ENCODE measurements around the gene SATL1.
"Not testable (repeated sequence)": the region's sequence is repeated elsewhere in the genome, so short reads cannot be mapped to it uniquely, and the experiment has no call there.

The SATL1 gene

GRCh38 chrX:85089321-85089840, 154.2 kb downstream of the SATL1 start:
- Histone ChIP-seq H3K9me2 (ENCODE audit: low read depth, low read length) (no peaks in the 10 kb centered on the region), H2AFZ (ENCODE audit: low read length) (no peak overlapping the region), H3K4me1 (ENCODE audit: insufficient read depth, low read length, severe bottlenecking) (no peaks in the 10 kb centered on the region), H3F3A (ENCODE audit: insufficient read depth, low read length) (no peaks in the 10 kb centered on the region), H4K20me1 (ENCODE audit: insufficient read depth, low read length) (no peaks in the 10 kb centered on the region), H3K27me3 (ENCODE audit: insufficient read depth, low read length) (no peaks in the 10 kb centered on the region), H3K9me3 (ENCODE audit: low read length) (no peaks in the 10 kb centered on the region), H3K27ac (ENCODE audit: low read depth, low read length, poor library complexity, severe bottlenecking) (no peak overlapping the region), H3K36me3 (ENCODE audit: insufficient read depth, low read length) (no peaks in the 10 kb centered on the region), H3K79me2 (ENCODE audit: insufficient read depth, low read length) (no peaks in the 10 kb centered on the region), H3K9ac (ENCODE audit: low read length) (no peak overlapping the region), H3K4me2 (ENCODE audit: low read length) (no peak overlapping the region), H3K4me3 (ENCODE audit: low read depth, low read length, poor library complexity, severe bottlenecking) (no peak overlapping the region)
- no peak for TF ChIP-seq CTCF (IDR thresholded peaks at IDR 0.05; ENCODE audit: low read length)
- no peak for TF ChIP-seq EZH2 (IDR thresholded peaks at IDR 0.05; ENCODE audit: borderline replicate concordance, low read length)

GRCh38 chrX:85084770-85085393, 158.7 kb downstream of the SATL1 start:
- H2AFZ ChIP-seq (ENCODE audit: low read length), result no peak overlapping the region
- H3K4me2 ChIP-seq (ENCODE audit: low read length), result no peak overlapping the region
- no peak overlapping the region for H3K9ac ChIP-seq (ENCODE audit: low read length)
- H3K4me3 ChIP-seq (ENCODE audit: low read depth, low read length, poor library complexity, severe bottlenecking), result no peak overlapping the region
- no peaks in the 10 kb centered on the region for H3K9me2 ChIP-seq (ENCODE audit: low read depth, low read length)
- TF ChIP-seq CTCF (IDR thresholded peaks at IDR 0.05; ENCODE audit: low read length) (peak; percentile 53), EZH2 (IDR thresholded peaks at IDR 0.05; ENCODE audit: borderline replicate concordance, low read length) (no peak)
- H3F3A ChIP-seq (ENCODE audit: insufficient read depth, low read length), result no peaks in the 10 kb centered on the region
- no peak overlapping the region for H3K27ac ChIP-seq (ENCODE audit: low read depth, low read length, poor library complexity, severe bottlenecking)
- H3K9me3 ChIP-seq (ENCODE audit: low read length), result no peaks in the 10 kb centered on the region
- H3K79me2 ChIP-seq (ENCODE audit: insufficient read depth, low read length), result no peaks in the 10 kb centered on the region
- no peaks in the 10 kb centered on the region for H3K27me3 ChIP-seq (ENCODE audit: insufficient read depth, low read length)
- H3K36me3 ChIP-seq (ENCODE audit: insufficient read depth, low read length), result no peaks in the 10 kb centered on the region
- H3K4me1 ChIP-seq (ENCODE audit: insufficient read depth, low read length, severe bottlenecking), result no peaks in the 10 kb centered on the region
- no peaks in the 10 kb centered on the region for H4K20me1 ChIP-seq (ENCODE audit: insufficient read depth, low read length)

GRCh38 chrX:85077247-85077646, 166.3 kb downstream of the SATL1 start:
- not testable (repeated sequence) for H3K27me3 ChIP-seq (ENCODE audit: insufficient read depth, low read length); H3K9me3 ChIP-seq (ENCODE audit: low read length); H3K9me2 ChIP-seq (ENCODE audit: low read depth, low read length); H3K9ac ChIP-seq (ENCODE audit: low read length); H3K4me2 ChIP-seq (ENCODE audit: low read length); H3K4me3 ChIP-seq (ENCODE audit: low read depth, low read length, poor library complexity, severe bottlenecking); H4K20me1 ChIP-seq (ENCODE audit: insufficient read depth, low read length); H3K36me3 ChIP-seq (ENCODE audit: insufficient read depth, low read length); H3F3A ChIP-seq (ENCODE audit: insufficient read depth, low read length); H3K79me2 ChIP-seq (ENCODE audit: insufficient read depth, low read length); H2AFZ ChIP-seq (ENCODE audit: low read length); H3K27ac ChIP-seq (ENCODE audit: low read depth, low read length, poor library complexity, severe bottlenecking); H3K4me1 ChIP-seq (ENCODE audit: insufficient read depth, low read length, severe bottlenecking)
